CD8-positive, alpha-beta memory T cell (primary cell): ENCODE results near the gene VMO1. TPM values are rescaled to one million over a fixed set of nuclear protein-coding genes. Genes with fewer than 3 reads are reported as not detected.

ENCODE experiments used
- CTCF ChIA-PET: fragments of 350-600 bp; sonication (Branson Sonifier 250); formaldehyde crosslinking; loops from one replicate; lab custom pipeline; 2021; ENCODE audit warnings: antibody characterized with exemption; lab: Charles Lee
- POLR2A ChIA-PET: fragments of 350-600 bp; sonication (Branson Sonifier 250); formaldehyde crosslinking; loops from one replicate; lab custom pipeline; 2021; ENCODE audit warnings: antibody characterized with exemption; lab: Charles Lee
- DNase-seq, 5 donors: peaks; one replicate each; pipeline versions ENCODE4 v3.0.0 to v3.0.0-alpha.2; 2020 to 2022; ENCODE audit warnings: mixed read lengths in 1 of 5
- H3K27ac ChIP-seq: one replicate; pipeline ENCODE4 v1.7.0; 2013; ENCODE audit warnings: low read depth, mild to moderate bottlenecking, low read length, moderate library complexity
- H3K27me3 ChIP-seq: 2 replicates; pipeline ENCODE4 v1.7.0; 2013; ENCODE audit warnings: low read length, mild to moderate bottlenecking; ENCODE audit not compliant: insufficient read depth, poor library complexity, severe bottlenecking
- H3K36me3 ChIP-seq: 2 replicates; pipeline ENCODE4 v1.7.0; 2013; ENCODE audit warnings: mild to moderate bottlenecking, low read length, moderate library complexity; ENCODE audit not compliant: insufficient read depth
- H3K4me1 ChIP-seq: 2 replicates; pipeline ENCODE4 v1.7.0; 2013; ENCODE audit warnings: mild to moderate bottlenecking, low read length, moderate library complexity; ENCODE audit not compliant: insufficient read depth
- H3K4me3 ChIP-seq: 2 replicates; pipeline ENCODE4 v1.7.0; 2013; ENCODE audit warnings: mild to moderate bottlenecking, low read length
- H3K9me3 ChIP-seq: 2 replicates; pipeline ENCODE4 v1.7.0; 2013; ENCODE audit warnings: mild to moderate bottlenecking, low read length
- H3K27ac Mint-ChIP-seq, 8 donors: one replicate each; pipeline ENCODE4 v1.8.0; 2020 to 2021; ENCODE audit warnings: mixed read lengths in 8 of 8, mild to moderate bottlenecking in 6 of 8, inconsistent platforms in 3 of 8, moderate library complexity in 3 of 8
- H3K27me3 Mint-ChIP-seq, 2 donors: one replicate each; pipeline ENCODE4 v1.8.0; 2020 to 2021; ENCODE audit warnings: mixed read lengths in 2 of 2, mild to moderate bottlenecking in 1 of 2, moderate library complexity in 1 of 2
- H3K36me3 Mint-ChIP-seq, 3 donors: one replicate each; pipeline ENCODE4 v1.8.0; 2020 to 2021; ENCODE audit warnings: mixed read lengths in 3 of 3, inconsistent platforms in 1 of 3, mild to moderate bottlenecking in 1 of 3
- H3K4me1 Mint-ChIP-seq, 3 donors: one replicate each; pipeline ENCODE4 v1.8.0; 2020 to 2021; ENCODE audit warnings: mixed read lengths in 3 of 3, inconsistent platforms in 1 of 3, mild to moderate bottlenecking in 1 of 3
- H3K4me3 Mint-ChIP-seq, 7 donors: one replicate each; pipeline ENCODE4 v1.8.0; 2020 to 2021; ENCODE audit warnings: mixed read lengths in 7 of 7, mild to moderate bottlenecking in 6 of 7, moderate library complexity in 4 of 7, inconsistent platforms in 2 of 7
- H3K9me3 Mint-ChIP-seq, 5 donors: one replicate each; pipeline ENCODE4 v1.8.0; 2020 to 2022; ENCODE audit warnings: mixed read lengths in 5 of 5, mild to moderate bottlenecking in 3 of 5, moderate library complexity in 2 of 5, inconsistent platforms in 1 of 5
- polyA plus RNA-seq: library from polyadenylated mRNA; unstranded; fragments of 300-500 nt; fragmentation: Illumina TruSeq; gene quantifications from one replicate; pipeline ENCODE4 v1.2.3, GENCODE V29; 2021
- total RNA-seq, 2 experiments: library from RNA; stranded (reverse); gene quantifications; one replicate each; pipeline ENCODE4 v1.2.3, GENCODE V29; 2021

Gene VMO1
- total and polyA plus RNA-seq, 3 experiments from 2014 or later = not detected

GRCh38 chr17:4735876-4736651 is 50.1 kb downstream of the VMO1 start:
- CTCF ChIA-PET = interaction anchor here (1.0 to 1.6 kb wide), 3 partner anchors 26 to 151 kb away, joined by 3 to 4 read pairs (median 3); partner anchors contain the start of gene ARRB2
- no peaks in the 10 kb centered on the region for H3K9me3 Mint-ChIP-seq
- H3K27me3 Mint-ChIP-seq = peaks cover 5 to 8% of the 10 kb centered on the region in 2 donors
- POLR2A ChIA-PET = interaction anchor here (0.8 kb wide), 1 partner anchor 54 kb away, joined by 3 read pairs; no protein-coding TSS in a partner anchor
- Histone ChIP-seq H3K27ac (no peak overlapping the region), H3K27me3 (peaks cover 7% of the 10 kb centered on the region), H3K4me3 (no peak overlapping the region), H3K4me1 (peaks cover 18% of the 10 kb centered on the region), H3K9me3 (no peaks in the 10 kb centered on the region), H3K36me3 (no peaks in the 10 kb centered on the region)
- peaks cover 30 to 41% (median 33%) of the 10 kb centered on the region in 3 donors for H3K4me1 Mint-ChIP-seq
- peak overlapping the region in 1 of 8 donors; percentile 55 for H3K27ac Mint-ChIP-seq
- H3K36me3 Mint-ChIP-seq = peaks cover 0 to 22% (median 1%) of the 10 kb centered on the region in 3 donors
- H3K4me3 Mint-ChIP-seq = peak overlapping the region in 2 of 7 donors; percentile 27 to 66
- peak in 1 of 5 donors; percentile 22 for DNase-seq

Other genes with a start within 250 kb of the VMO1 start
- 100 to 1,000 TPM; 148 to 157 TPM for gene MYBBP1A, start 231.0 kb downstream of the VMO1 start, total RNA-seq
- 34.1 TPM for gene MYBBP1A, start 231.0 kb downstream of the VMO1 start, polyA plus RNA-seq
- gene GGT6, start 225.8 kb downstream of the VMO1 start, total RNA-seq = not detected
- not detected for gene GGT6, start 225.8 kb downstream of the VMO1 start, polyA plus RNA-seq
- not detected for gene SMTNL2, start 201.8 kb downstream of the VMO1 start, total RNA-seq
- gene SMTNL2, start 201.8 kb downstream of the VMO1 start, polyA plus RNA-seq = not detected
- gene ALOX15, start 144.7 kb downstream of the VMO1 start, total RNA-seq = not detected
- gene ALOX15, start 144.7 kb downstream of the VMO1 start, polyA plus RNA-seq = not detected
- 10 to 100 TPM; 95.6 to 99.2 TPM for gene PELP1, start 82.2 kb downstream of the VMO1 start, total RNA-seq
- 12.6 TPM for gene PELP1, start 82.2 kb downstream of the VMO1 start, polyA plus RNA-seq
- 100 to 1,000 TPM; 170 to 172 TPM for gene ARRB2, start 75.7 kb downstream of the VMO1 start, total RNA-seq
- gene ARRB2, start 75.7 kb downstream of the VMO1 start, polyA plus RNA-seq = 69.4 TPM
- 10 to 100 TPM; 23.4 to 26.7 TPM for gene MED11, start 54.9 kb downstream of the VMO1 start, total RNA-seq
- gene MED11, start 54.9 kb downstream of the VMO1 start, polyA plus RNA-seq = 58.9 TPM
- gene ZMYND15, start 46.5 kb downstream of the VMO1 start, total RNA-seq = under 1 TPM in 1 of 2 experiments, not detected in 1; 0.09 TPM
- gene ZMYND15, start 46.5 kb downstream of the VMO1 start, polyA plus RNA-seq = not detected
- gene CXCL16, start 46.4 kb downstream of the VMO1 start, total RNA-seq = 1 to 10 TPM; 2.4 to 2.8 TPM
- 3.0 TPM for gene CXCL16, start 46.4 kb downstream of the VMO1 start, polyA plus RNA-seq
- gene TM4SF5, start 14.5 kb downstream of the VMO1 start, total RNA-seq = not detected
- gene TM4SF5, start 14.5 kb downstream of the VMO1 start, polyA plus RNA-seq = not detected
- gene GLTPD2, start 2.6 kb upstream of the VMO1 start, total RNA-seq = not detected
- not detected for gene GLTPD2, start 2.6 kb upstream of the VMO1 start, polyA plus RNA-seq
- 100 to 1,000 TPM; 198 to 207 TPM for gene PSMB6, start 9.8 kb upstream of the VMO1 start, total RNA-seq
- gene PSMB6, start 9.8 kb upstream of the VMO1 start, polyA plus RNA-seq = 259 TPM
- 10 to 100 TPM; 10.1 to 12.0 TPM for gene PLD2, start 20.8 kb upstream of the VMO1 start, total RNA-seq
- gene PLD2, start 20.8 kb upstream of the VMO1 start, polyA plus RNA-seq = 1.9 TPM
- 10 to 100 TPM; 58.6 TPM for gene MINK1, start 47.0 kb upstream of the VMO1 start, total RNA-seq
- 30.5 TPM for gene MINK1, start 47.0 kb upstream of the VMO1 start, polyA plus RNA-seq
- 1 to 10 TPM; 2.2 to 2.3 TPM for gene C17orf107, start 113.2 kb upstream of the VMO1 start, total RNA-seq
- 2.0 TPM for gene C17orf107, start 113.2 kb upstream of the VMO1 start, polyA plus RNA-seq
- gene CHRNE, start 116.7 kb upstream of the VMO1 start, total RNA-seq = under 1 TPM; 0.37 to 0.38 TPM
- 0.23 TPM for gene CHRNE, start 116.7 kb upstream of the VMO1 start, polyA plus RNA-seq
- not detected for gene GP1BA, start 145.9 kb upstream of the VMO1 start, total RNA-seq
- not detected for gene GP1BA, start 145.9 kb upstream of the VMO1 start, polyA plus RNA-seq
- gene SLC25A11, start 153.7 kb upstream of the VMO1 start, total RNA-seq = 100 to 1,000 TPM in 1 of 2 experiments, 10 to 100 TPM in 1; 90.0 to 101 TPM
- gene SLC25A11, start 153.7 kb upstream of the VMO1 start, polyA plus RNA-seq = 85.1 TPM
- 100 to 1,000 TPM; 187 to 192 TPM for gene RNF167, start 153.9 kb upstream of the VMO1 start, total RNA-seq
- 69.0 TPM for gene RNF167, start 153.9 kb upstream of the VMO1 start, polyA plus RNA-seq
- 1,000 to 10,000 TPM; 1,826 to 1,841 TPM for gene PFN1, start 162.2 kb upstream of the VMO1 start, total RNA-seq
- gene PFN1, start 162.2 kb upstream of the VMO1 start, polyA plus RNA-seq = 2,601 TPM
- 10 to 100 TPM; 27.1 to 29.4 TPM for gene ENO3, start 164.8 kb upstream of the VMO1 start, total RNA-seq
- gene ENO3, start 164.8 kb upstream of the VMO1 start, polyA plus RNA-seq = 1.3 TPM
- gene SPAG7, start 181.5 kb upstream of the VMO1 start, total RNA-seq = 10 to 100 TPM; 63.4 to 64.2 TPM
- 112 TPM for gene SPAG7, start 181.5 kb upstream of the VMO1 start, polyA plus RNA-seq
- gene CAMTA2, start 201.3 kb upstream of the VMO1 start, total RNA-seq = 10 to 100 TPM; 85.6 to 90.6 TPM
- gene CAMTA2, start 201.3 kb upstream of the VMO1 start, polyA plus RNA-seq = 19.6 TPM
- under 1 TPM; 0.18 to 0.37 TPM for gene INCA1, start 211.2 kb upstream of the VMO1 start, total RNA-seq
- 0.58 TPM for gene INCA1, start 211.2 kb upstream of the VMO1 start, polyA plus RNA-seq
- gene KIF1C, start 211.6 kb upstream of the VMO1 start, total RNA-seq = 10 to 100 TPM; 73.4 to 77.3 TPM
- gene KIF1C, start 211.6 kb upstream of the VMO1 start, polyA plus RNA-seq = 8.0 TPM
- gene SLC52A1, start 249.1 kb upstream of the VMO1 start, total RNA-seq = under 1 TPM; 0.35 to 0.64 TPM
- gene SLC52A1, start 249.1 kb upstream of the VMO1 start, polyA plus RNA-seq = 0.12 TPM